WI38 (cell line): ENCODE data around the gene CAPN5.

Experiments
- H3K4me3 ChIP-seq: 2 replicates; pipeline ENCODE4 v1.5.1; 2011; ENCODE audit warnings: low read depth, mild to moderate bottlenecking, control low read depth, low read length
- TF ChIP-seq, protein P1 (sequence below): IDR thresholded peaks from 2 replicates; pipeline ENCODE4 v1.5.1; 2012; ENCODE audit warnings: low read depth, mild to moderate bottlenecking, control low read depth, low read length

Gene CAPN5

DNA sequence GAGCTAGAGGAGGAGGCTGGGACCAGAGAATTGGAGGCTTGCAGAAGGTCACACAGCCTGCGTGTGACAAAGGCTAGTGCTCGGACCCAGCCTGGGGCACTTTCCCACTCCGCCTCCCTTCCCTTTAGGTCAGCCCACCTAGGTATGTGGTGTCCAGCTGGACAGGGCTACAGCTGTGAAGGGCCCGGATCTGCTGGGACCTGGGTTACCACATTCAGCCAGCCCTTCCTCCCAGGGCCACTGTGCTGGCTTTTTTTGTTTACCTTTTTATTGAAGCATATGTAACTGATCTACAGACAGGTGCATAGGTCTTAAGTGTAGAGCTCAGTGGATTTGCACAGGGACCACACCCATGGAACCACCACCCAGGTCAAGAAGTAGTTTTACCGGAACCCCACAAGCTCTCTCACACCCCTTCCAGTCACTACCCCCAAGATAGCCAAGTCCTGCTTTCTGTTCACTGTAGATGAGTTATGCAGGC lies 8.7 kb downstream of the CAPN5 start:
- no peak overlapping the region for H3K4me3 ChIP-seq
- TF ChIP-seq, protein P1, sequence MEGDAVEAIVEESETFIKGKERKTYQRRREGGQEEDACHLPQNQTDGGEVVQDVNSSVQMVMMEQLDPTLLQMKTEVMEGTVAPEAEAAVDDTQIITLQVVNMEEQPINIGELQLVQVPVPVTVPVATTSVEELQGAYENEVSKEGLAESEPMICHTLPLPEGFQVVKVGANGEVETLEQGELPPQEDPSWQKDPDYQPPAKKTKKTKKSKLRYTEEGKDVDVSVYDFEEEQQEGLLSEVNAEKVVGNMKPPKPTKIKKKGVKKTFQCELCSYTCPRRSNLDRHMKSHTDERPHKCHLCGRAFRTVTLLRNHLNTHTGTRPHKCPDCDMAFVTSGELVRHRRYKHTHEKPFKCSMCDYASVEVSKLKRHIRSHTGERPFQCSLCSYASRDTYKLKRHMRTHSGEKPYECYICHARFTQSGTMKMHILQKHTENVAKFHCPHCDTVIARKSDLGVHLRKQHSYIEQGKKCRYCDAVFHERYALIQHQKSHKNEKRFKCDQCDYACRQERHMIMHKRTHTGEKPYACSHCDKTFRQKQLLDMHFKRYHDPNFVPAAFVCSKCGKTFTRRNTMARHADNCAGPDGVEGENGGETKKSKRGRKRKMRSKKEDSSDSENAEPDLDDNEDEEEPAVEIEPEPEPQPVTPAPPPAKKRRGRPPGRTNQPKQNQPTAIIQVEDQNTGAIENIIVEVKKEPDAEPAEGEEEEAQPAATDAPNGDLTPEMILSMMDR: no peak

DNA sequence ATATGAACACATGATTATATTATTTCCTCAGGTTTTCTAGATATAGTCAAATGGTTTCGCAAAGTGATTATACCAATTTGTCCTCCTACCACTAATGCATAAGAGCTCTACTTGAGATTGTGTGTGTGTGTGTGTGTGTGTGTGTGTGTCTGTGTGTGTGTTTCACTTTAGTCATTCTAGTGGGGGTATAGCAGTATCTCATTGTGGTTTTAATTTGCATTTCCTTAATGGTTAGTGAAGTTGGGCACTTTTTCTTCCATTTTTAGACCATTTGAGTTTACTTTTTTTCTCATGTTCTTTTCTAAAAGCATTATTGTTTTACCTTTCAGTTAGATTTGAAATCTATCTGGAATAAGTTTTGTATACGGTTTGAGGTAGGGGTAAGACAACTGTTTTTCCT lies 12.9 kb downstream of the CAPN5 start:
- no peak overlapping the region for H3K4me3 ChIP-seq
- TF ChIP-seq, protein P1: no peak

DNA sequence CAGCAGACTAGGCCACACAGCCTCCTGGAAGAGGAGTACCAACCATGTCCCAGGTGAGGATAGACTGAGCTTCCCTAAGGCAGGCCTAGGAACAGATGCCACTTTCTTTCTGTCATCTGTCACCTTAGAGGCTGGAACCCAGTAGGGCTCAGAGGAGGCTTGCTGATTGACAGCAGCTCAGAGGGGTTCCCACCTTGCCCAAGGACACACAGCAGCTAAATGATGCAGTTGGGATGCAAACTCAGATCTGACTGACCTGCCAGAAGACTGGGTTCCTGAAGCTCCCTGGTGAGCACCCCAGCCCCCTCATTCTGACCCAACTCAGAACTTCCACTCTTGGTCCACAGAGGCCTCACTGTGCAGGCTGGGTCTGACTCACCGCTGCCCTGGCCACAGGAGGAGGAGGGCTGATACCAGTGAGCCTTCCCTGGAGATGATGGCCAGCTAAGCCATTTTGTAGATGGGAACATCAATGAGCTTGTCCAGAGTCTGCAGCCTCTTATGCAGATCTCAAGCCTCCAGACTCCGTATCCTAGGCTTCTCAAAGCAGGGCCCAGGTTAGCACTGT lies 14.0 kb downstream of the CAPN5 start:
- no peak overlapping the region for H3K4me3 ChIP-seq
- TF ChIP-seq, protein P1: no peak

DNA sequence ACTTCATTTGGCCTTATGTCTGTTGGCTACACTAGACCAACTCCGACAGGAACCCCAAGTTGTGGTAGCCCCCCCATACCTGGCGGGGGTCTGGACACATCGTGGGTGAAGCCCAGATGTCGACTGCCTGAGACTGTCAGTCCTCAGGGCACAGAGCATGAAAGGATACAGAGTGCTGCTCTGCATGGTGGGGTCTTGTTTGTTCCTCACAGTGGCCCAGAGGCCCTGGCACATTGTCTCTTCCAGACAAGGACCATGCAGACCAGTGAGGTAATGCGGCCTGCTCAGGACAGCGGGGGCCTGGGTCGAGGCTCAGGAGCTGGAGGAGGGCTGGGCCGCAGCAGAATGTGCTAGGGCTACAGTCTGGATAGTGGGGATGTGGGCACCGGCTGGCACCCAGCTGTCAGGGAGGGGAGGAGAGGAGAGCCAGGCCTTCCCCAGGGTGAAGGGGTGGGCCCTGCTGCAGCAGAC lies 14.6 kb downstream of the CAPN5 start:
- TF ChIP-seq, protein P1: no peak
- no peak overlapping the region for H3K4me3 ChIP-seq

DNA sequence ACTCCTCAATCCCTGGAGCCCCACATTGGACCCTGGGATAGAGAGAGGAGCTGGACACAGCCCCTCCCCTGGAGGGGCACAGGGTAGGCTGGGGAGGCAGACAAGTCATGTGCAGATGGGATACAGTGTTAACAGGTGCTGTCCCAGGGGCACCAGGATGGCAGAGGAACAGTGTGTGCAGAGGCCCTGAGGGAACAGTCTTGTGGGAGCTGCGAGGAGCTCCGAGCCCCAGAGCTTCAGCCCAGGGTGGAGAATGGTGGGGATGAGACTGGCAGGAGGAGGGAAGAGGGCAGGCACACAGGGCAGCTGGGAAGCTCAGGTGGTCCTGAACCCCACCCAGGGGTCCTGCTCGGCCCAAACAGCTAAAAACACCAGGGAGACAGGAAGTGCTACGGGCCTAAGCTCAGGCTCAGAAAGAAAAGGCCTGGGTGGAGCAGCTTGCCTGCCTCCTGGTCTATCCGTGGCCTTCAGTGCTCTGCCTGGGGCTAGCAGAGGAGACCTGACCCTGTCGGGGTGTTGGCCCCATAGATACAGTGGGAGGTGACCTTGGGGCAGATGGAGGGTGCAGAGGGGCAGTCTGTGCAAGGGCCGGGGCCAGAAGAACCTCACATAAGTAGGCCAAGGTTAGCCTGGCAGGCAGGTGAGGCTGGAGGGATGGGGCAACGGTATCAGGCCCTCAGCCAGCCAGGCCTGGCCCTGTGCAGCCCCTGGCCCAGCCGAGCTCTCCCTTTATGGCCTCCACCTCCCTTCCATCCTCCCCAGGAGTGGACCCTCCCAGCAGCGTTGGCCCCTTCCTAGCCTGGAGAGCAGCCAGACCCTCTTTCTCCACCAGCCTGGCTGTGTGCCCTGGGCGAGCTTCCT lies 15.4 kb downstream of the CAPN5 start:
- H3K4me3 ChIP-seq: no peak overlapping the region
- TF ChIP-seq, protein P1: no peak

DNA sequence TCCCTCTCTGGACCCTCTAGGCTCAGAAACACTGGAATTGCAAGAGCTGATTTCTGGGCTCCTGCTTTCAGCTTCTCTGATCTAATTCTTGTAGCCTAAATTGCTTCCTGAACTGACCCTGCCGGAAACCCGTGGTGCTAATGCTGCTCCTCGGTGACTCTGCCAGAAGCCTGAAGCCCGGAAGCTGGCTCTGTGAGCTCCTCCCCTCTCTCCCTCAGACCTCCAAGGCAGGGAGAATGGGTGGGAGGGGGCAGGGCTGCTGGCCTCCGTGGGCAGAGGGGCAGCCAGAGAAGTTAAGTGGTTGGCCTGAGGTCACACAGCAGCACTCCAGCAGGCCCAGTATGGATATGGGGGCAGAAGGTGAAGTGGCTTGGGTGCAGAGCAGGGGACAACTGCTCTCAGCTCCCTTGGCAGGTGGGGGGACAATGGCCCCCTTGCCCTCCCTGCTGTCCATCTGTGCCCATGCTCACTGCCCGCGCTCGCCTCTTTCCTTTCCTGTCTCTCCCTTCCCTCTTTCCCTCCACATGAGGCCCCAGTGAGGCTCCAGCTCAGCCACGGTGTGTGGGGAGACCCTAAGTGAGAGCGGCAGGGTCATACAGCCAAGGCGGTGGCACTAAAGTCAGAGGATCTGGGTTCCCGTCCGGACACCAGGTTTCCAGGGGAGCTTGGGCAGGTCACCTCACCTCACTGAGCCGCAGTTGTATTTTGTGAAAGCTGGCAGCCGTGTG lies 16.2 kb downstream of the CAPN5 start:
- no peak overlapping the region for H3K4me3 ChIP-seq
- TF ChIP-seq, protein P1: no peak
